Transverse colon (tissue), 4 donors: ENCODE measurements around the gene STPG1. TPM values are rescaled to one million over a fixed set of nuclear protein-coding genes. Genes with fewer than 3 reads are reported as not detected.

Source experiments
- DNase-seq: peaks from one replicate; pipeline ENCODE4 v3.0.0-alpha.2; 2019
- H3K27ac ChIP-seq, 4 donors: fragments of 200-600 bp; sonication (generic); 2 replicates each; pipeline ENCODE4 v1.5.1; 2016 to 2018; ENCODE audit warnings: inconsistent platforms in 4 of 4
- H3K27me3 ChIP-seq: fragments of 200-600 bp; sonication (generic); 2 replicates; pipeline ENCODE4 v1.5.1; 2017; ENCODE audit warnings: inconsistent platforms
- H3K36me3 ChIP-seq, 4 donors: fragments of 200-600 bp; sonication (generic); 2 replicates each; pipeline ENCODE4 v1.5.1; 2017 to 2019; ENCODE audit warnings: inconsistent platforms in 4 of 4
- H3K4me1 ChIP-seq, 4 donors: fragments of 200-600 bp; sonication (generic); 2 replicates each; pipeline ENCODE4 v1.5.1; 2017 to 2020; ENCODE audit warnings: inconsistent platforms in 4 of 4
- H3K4me3 ChIP-seq, 4 donors: fragments of 200-600 bp; sonication (generic); 1 replicate in 1 of 4; 2 replicates in 3 of 4; pipeline versions ENCODE4 v1.5.1 to v1.6.1; 2017 to 2019; ENCODE audit warnings: inconsistent platforms in 4 of 4
- H3K9me3 ChIP-seq, 2 donors: fragments of 200-600 bp; sonication (generic); 2 replicates each; pipeline ENCODE4 v1.5.1; 2017 to 2019; ENCODE audit warnings: inconsistent platforms in 2 of 2
- CTCF ChIP-seq, 5 experiments: fragments of 200-600 bp in 3 of 5; fragments of 450-650 bp in 2 of 5; sonication (generic) in 3 of 5; IDR thresholded peaks; 1 replicate in 2 of 5; 2 replicates in 3 of 5; pipeline ENCODE4 v1.5.1; 2016 to 2017; ENCODE audit warnings: antibody characterized with exemption in 5 of 5, inconsistent platforms in 3 of 5, mild to moderate bottlenecking in 2 of 5, moderate library complexity in 1 of 5
- EP300 ChIP-seq: sonication (generic); formaldehyde crosslinking; IDR thresholded peaks from one replicate; pipeline ENCODE4 v1.6.1; 2017; ENCODE audit warnings: antibody characterized with exemption, low read depth
- POLR2A ChIP-seq: fragments of 450-650 bp; IDR thresholded peaks from one replicate; pipeline ENCODE4 v1.6.1; 2016; ENCODE audit warnings: antibody characterized with exemption, mild to moderate bottlenecking, moderate library complexity
- POLR2AphosphoS5 ChIP-seq, 3 donors: sonication (generic); formaldehyde crosslinking; IDR thresholded peaks; one replicate each; pipeline ENCODE4 v1.6.1; 2016; ENCODE audit warnings: antibody characterized with exemption in 3 of 3
- WGBS, 2 donors: methylation state at CpG; one replicate each; pipeline ENCODE4 v1.1.5; 2018; ENCODE audit warnings: low coverage in 1 of 2; 5-methylcytosine and 5-hydroxymethylcytosine counted together
- in situ Hi-C, 4 donors: fragments of 200-750 bp; cut with MboI; loops; one replicate each; pipeline versions ENCODE4 v1.15.0 to v1.15.1; 2017; ENCODE audit warnings: low sequenced_read_pairs in 3 of 4, low pct_ligation_motif_present in 1 of 4, low pct_unique_long_range_greater_than_20kb in 1 of 4
- intact Hi-C: fragments of 100-400 bp; cut with DNase I; formaldehyde crosslinking; loops from one replicate; pipeline ENCODE4 v1.15.1; 2023; ENCODE audit warnings: low total_unique reads
- total RNA-seq, 4 donors: library from RNA; depleted of rRNA; stranded (reverse); fragments of >200 nt; gene quantifications; one replicate each; pipeline ENCODE4 v1.1.0, GENCODE V29; 2016

Gene STPG1
- total RNA-seq, 4 donors from 2014 or later, result 4.6 to 33.7 (median 23.3) TPM

GRCh38 chr1:24349891-24350290 is 63.7 kb downstream of the STPG1 start:
- 76 to 89% methylated on average over 1 to 2 of the region's 2 CpGs for WGBS, 2 donors
- no peaks in the 10 kb centered on the region for H3K27me3 ChIP-seq
- in situ Hi-C loops (no loop called here), intact Hi-C loops (no loop called here)
- no peaks in the 10 kb centered on the region for H3K9me3 ChIP-seq
- no peak for DNase-seq
- no peaks in the 10 kb centered on the region for H3K4me1 ChIP-seq
- no peak overlapping the region for H3K4me3 ChIP-seq
- no peak overlapping the region for H3K27ac ChIP-seq
- no peak for TF ChIP-seq POLR2AphosphoS5 (IDR thresholded peaks at IDR 0.05)
- TF ChIP-seq EP300, result no peak
- no peak for TF ChIP-seq CTCF (IDR thresholded peaks at IDR 0.05)
- no peak for TF ChIP-seq POLR2A
- H3K36me3 ChIP-seq, result no peaks in the 10 kb centered on the region

- Histone ChIP-seq H3K4me1 (no peaks in the 10 kb centered on the region), H3K36me3 (no peaks in the 10 kb centered on the region), H3K27me3 (no peaks in the 10 kb centered on the region), H3K27ac (no peak overlapping the region), H3K4me3 (no peak overlapping the region), H3K9me3 (no peaks in the 10 kb centered on the region)
- in situ Hi-C loops, result no loop called here
- no peak for TF ChIP-seq POLR2A
- no peak for TF ChIP-seq EP300
- no peak for TF ChIP-seq POLR2AphosphoS5 (IDR thresholded peaks at IDR 0.05)
- TF ChIP-seq CTCF (IDR thresholded peaks at IDR 0.05), result no peak
- DNase-seq, result no peak
- WGBS, 2 donors, result 75 to 87% methylated on average over 2 to 10 of the region's 10 CpGs
- intact Hi-C loops, result no loop called here
Measured at GRCh38 chr1:24348196-24348595, 65.4 kb downstream of the STPG1 start.

- 77% methylated on average over 18 of the region's 19 CpGs; no CpG with 5 or more reads in 1 of the 2 donors for WGBS, 2 donors
- TF ChIP-seq CTCF (IDR thresholded peaks at IDR 0.05) (no peak), POLR2A (no peak), POLR2AphosphoS5 (IDR thresholded peaks at IDR 0.05) (no peak), EP300 (no peak)
- in situ Hi-C loops, result no loop called here
- H3K36me3 ChIP-seq, result no peaks in the 10 kb centered on the region
- H3K4me3 ChIP-seq, result no peak overlapping the region
- no peak overlapping the region for H3K27ac ChIP-seq
- H3K27me3 ChIP-seq, result no peaks in the 10 kb centered on the region
- intact Hi-C loops, result no loop called here
- no peak for DNase-seq
- no peaks in the 10 kb centered on the region for H3K9me3 ChIP-seq
- H3K4me1 ChIP-seq, result no peaks in the 10 kb centered on the region
Measured at GRCh38 chr1:24347159-24347934, 66.2 kb downstream of the STPG1 start.

- intact Hi-C loops, result no loop called here
- no peaks in the 10 kb centered on the region for H3K36me3 ChIP-seq
- in situ Hi-C loops, result no loop called here
Measured at GRCh38 chr1:24345334-24345733, 68.2 kb downstream of the STPG1 start.

More at GRCh38 chr1:24345334-24345733, 68.2 kb downstream of the STPG1 start:
- Histone ChIP-seq H3K27ac (no peak overlapping the region), H3K4me1 (no peaks in the 10 kb centered on the region), H3K9me3 (no peaks in the 10 kb centered on the region), H3K27me3 (no peaks in the 10 kb centered on the region), H3K4me3 (no peak overlapping the region)
- TF ChIP-seq CTCF (IDR thresholded peaks at IDR 0.05) (no peak), POLR2AphosphoS5 (IDR thresholded peaks at IDR 0.05) (no peak), EP300 (no peak), POLR2A (no peak)
- DNase-seq, result no peak
- WGBS, 2 donors, result 30% methylated on average over 5 of the region's 5 CpGs; no CpG with 5 or more reads in 1 of the 2 donors
